Calu3 (cell line): Measurements from ENCODE around the gene PTPRN2. TPM values are rescaled to one million over a fixed set of nuclear protein-coding genes. Genes with fewer than 3 reads are reported as not detected.

Experiments used
- BruUV-seq: library from RNA; stranded (reverse); fragments of 400-500 nt; replicated peaks from 2 replicates; lab custom pipeline; 2021; lab: Mats Ljungman, UMichigan
- CTCF ChIA-PET: fragments of 300-600 bp; sonication (Branson Sonifier 250); formaldehyde crosslinking; loops from one replicate; lab custom pipeline; 2022; ENCODE audit warnings: antibody characterized with exemption; lab: Charles Lee
- DNase-seq: peaks from one replicate; pipeline ENCODE4 v3.0.0; 2022
- H3K27ac Mint-ChIP-seq: one replicate; pipeline ENCODE4 v1.8.0; 2022; ENCODE audit warnings: mixed read lengths; ENCODE audit not compliant: unreplicated experiment
- H3K27me3 Mint-ChIP-seq: one replicate; pipeline ENCODE4 v1.8.0; 2022; ENCODE audit warnings: mixed read lengths; ENCODE audit not compliant: unreplicated experiment
- H3K36me3 Mint-ChIP-seq: one replicate; pipeline ENCODE4 v1.8.0; 2022; ENCODE audit warnings: mild to moderate bottlenecking, moderate library complexity, mixed read lengths; ENCODE audit not compliant: insufficient read depth, unreplicated experiment
- H3K4me1 Mint-ChIP-seq: one replicate; pipeline ENCODE4 v1.8.0; 2022; ENCODE audit warnings: mild to moderate bottlenecking, low read depth, mixed read lengths; ENCODE audit not compliant: unreplicated experiment
- H3K4me3 Mint-ChIP-seq: one replicate; pipeline ENCODE4 v1.8.0; 2022; ENCODE audit warnings: mild to moderate bottlenecking, low read depth, moderate library complexity, mixed read lengths; ENCODE audit not compliant: unreplicated experiment
- H3K9me3 Mint-ChIP-seq: one replicate; pipeline ENCODE4 v1.8.0; 2022; ENCODE audit warnings: low read depth, mixed read lengths; ENCODE audit not compliant: unreplicated experiment
- CTCF ChIP-seq: fragments of 200-600 bp; IDR thresholded peaks from one replicate; pipeline ENCODE4 v1.8.0; 2022; ENCODE audit warnings: antibody characterized with exemption; ENCODE audit not compliant: unreplicated experiment
- intact Hi-C: fragments of 100-400 bp; cut with micrococcal nuclease; formaldehyde crosslinking; loops from one replicate; pipeline ENCODE4 v1.10.0; 2022; ENCODE audit not compliant: unreplicated experiment
- total RNA-seq: library from RNA; stranded (reverse); gene quantifications from 2 replicates; pipeline ENCODE4 v1.2.3, GENCODE V29; 2022

The PTPRN2 gene
- total RNA-seq, 1 experiment from 2014 or later = 2.0 TPM

GRCh38 chr7:157771689-157772088, 815.9 kb downstream of the PTPRN2 start:
- Mint-ChIP-seq H3K27me3 (peaks cover 3% of the 10 kb centered on the region), H3K9me3 (peaks cover 13% of the 10 kb centered on the region), H3K4me1 (no peaks in the 10 kb centered on the region), H3K36me3 (no peaks in the 10 kb centered on the region), H3K27ac (no peak overlapping the region), H3K4me3 (no peak overlapping the region)
- no peak for DNase-seq
- TF ChIP-seq CTCF = no peak
- CTCF ChIA-PET = no interaction called here
- no TSS peak for BruUV-seq
- intact Hi-C loops = no loop called here

- Mint-ChIP-seq H3K36me3 (no peaks in the 10 kb centered on the region), H3K27ac (no peak overlapping the region), H3K9me3 (peaks cover 19% of the 10 kb centered on the region), H3K4me3 (no peak overlapping the region), H3K27me3 (no peaks in the 10 kb centered on the region), H3K4me1 (no peaks in the 10 kb centered on the region)
- no peak for DNase-seq
- TF ChIP-seq CTCF = no peak
- CTCF ChIA-PET = no interaction called here
- intact Hi-C loops = no loop called here
- no TSS peak for BruUV-seq
Observed at GRCh38 chr7:157770716-157771320, 816.8 kb downstream of the PTPRN2 start.

- Mint-ChIP-seq H3K36me3 (no peaks in the 10 kb centered on the region), H3K4me1 (no peaks in the 10 kb centered on the region), H3K27ac (no peak overlapping the region), H3K9me3 (peaks cover 30% of the 10 kb centered on the region), H3K4me3 (no peak overlapping the region), H3K27me3 (no peaks in the 10 kb centered on the region)
- BruUV-seq = no TSS peak
- DNase-seq = no peak
- intact Hi-C loops = no loop called here
- CTCF ChIA-PET = no interaction called here
- no peak for TF ChIP-seq CTCF
Observed at GRCh38 chr7:157769526-157770215, 818.0 kb downstream of the PTPRN2 start.

GRCh38 chr7:157769086-157769485, 818.5 kb downstream of the PTPRN2 start:
- Mint-ChIP-seq H3K4me3 (no peak overlapping the region), H3K9me3 (peaks cover 32% of the 10 kb centered on the region), H3K27ac (no peak overlapping the region), H3K36me3 (no peaks in the 10 kb centered on the region), H3K27me3 (no peaks in the 10 kb centered on the region), H3K4me1 (no peaks in the 10 kb centered on the region)
- no TSS peak for BruUV-seq
- intact Hi-C loops = no loop called here
- TF ChIP-seq CTCF = no peak
- CTCF ChIA-PET = no interaction called here
- no peak for DNase-seq
